Transverse colon (tissue), 3 donors: Measurements from ENCODE around the gene PIAS1.

Experiments used
- EP300 ChIP-seq: sonication (generic); formaldehyde crosslinking; IDR thresholded peaks from one replicate; pipeline ENCODE4 v1.6.1; 2017; ENCODE audit warnings: antibody characterized with exemption, low read depth
- POLR2A ChIP-seq: fragments of 450-650 bp; IDR thresholded peaks from one replicate; pipeline ENCODE4 v1.6.1; 2016; ENCODE audit warnings: antibody characterized with exemption, mild to moderate bottlenecking, moderate library complexity
- TF ChIP-seq, protein P1 (sequence below), 5 experiments: fragments of 200-600 bp in 3 of 5; fragments of 450-650 bp in 2 of 5; sonication (generic) in 3 of 5; IDR thresholded peaks; 1 replicate in 2 of 5; 2 replicates in 3 of 5; pipeline ENCODE4 v1.5.1; 2016 to 2017; ENCODE audit warnings: antibody characterized with exemption in 5 of 5, inconsistent platforms in 3 of 5, mild to moderate bottlenecking in 2 of 5, moderate library complexity in 1 of 5

- TF ChIP-seq, protein P1, sequence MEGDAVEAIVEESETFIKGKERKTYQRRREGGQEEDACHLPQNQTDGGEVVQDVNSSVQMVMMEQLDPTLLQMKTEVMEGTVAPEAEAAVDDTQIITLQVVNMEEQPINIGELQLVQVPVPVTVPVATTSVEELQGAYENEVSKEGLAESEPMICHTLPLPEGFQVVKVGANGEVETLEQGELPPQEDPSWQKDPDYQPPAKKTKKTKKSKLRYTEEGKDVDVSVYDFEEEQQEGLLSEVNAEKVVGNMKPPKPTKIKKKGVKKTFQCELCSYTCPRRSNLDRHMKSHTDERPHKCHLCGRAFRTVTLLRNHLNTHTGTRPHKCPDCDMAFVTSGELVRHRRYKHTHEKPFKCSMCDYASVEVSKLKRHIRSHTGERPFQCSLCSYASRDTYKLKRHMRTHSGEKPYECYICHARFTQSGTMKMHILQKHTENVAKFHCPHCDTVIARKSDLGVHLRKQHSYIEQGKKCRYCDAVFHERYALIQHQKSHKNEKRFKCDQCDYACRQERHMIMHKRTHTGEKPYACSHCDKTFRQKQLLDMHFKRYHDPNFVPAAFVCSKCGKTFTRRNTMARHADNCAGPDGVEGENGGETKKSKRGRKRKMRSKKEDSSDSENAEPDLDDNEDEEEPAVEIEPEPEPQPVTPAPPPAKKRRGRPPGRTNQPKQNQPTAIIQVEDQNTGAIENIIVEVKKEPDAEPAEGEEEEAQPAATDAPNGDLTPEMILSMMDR (IDR thresholded peaks at IDR 0.05): no peak
- TF ChIP-seq EP300: no peak
- TF ChIP-seq POLR2A: no peak
These were observed 30.6 kb upstream of the PIAS1 start for GRCh38 chr15:68023307-68024101.
